Measurements from ENCODE around the gene SEC14L5.

GRCh38 chr16:5059386-5060072 is 101.4 kb downstream of the SEC14L5 start:
- TF ChIP-seq MAX (IDR thresholded peaks at IDR 0.05; ENCODE audit: low read depth, low read length): no peak
- no peak for TF ChIP-seq POLR2A (IDR thresholded peaks at IDR 0.05; ENCODE audit: extremely low read depth, insufficient read length)

All from NB4 (cell line).